Measurements from ENCODE around the gene KCTD21. TPM values are rescaled to one million over a fixed set of nuclear protein-coding genes. Genes with fewer than 3 reads are reported as not detected.

The KCTD21 gene
- total RNA-seq, 4 donors from 2014 or later, result 6.0 to 18.9 (median 15.8) TPM

DNA sequence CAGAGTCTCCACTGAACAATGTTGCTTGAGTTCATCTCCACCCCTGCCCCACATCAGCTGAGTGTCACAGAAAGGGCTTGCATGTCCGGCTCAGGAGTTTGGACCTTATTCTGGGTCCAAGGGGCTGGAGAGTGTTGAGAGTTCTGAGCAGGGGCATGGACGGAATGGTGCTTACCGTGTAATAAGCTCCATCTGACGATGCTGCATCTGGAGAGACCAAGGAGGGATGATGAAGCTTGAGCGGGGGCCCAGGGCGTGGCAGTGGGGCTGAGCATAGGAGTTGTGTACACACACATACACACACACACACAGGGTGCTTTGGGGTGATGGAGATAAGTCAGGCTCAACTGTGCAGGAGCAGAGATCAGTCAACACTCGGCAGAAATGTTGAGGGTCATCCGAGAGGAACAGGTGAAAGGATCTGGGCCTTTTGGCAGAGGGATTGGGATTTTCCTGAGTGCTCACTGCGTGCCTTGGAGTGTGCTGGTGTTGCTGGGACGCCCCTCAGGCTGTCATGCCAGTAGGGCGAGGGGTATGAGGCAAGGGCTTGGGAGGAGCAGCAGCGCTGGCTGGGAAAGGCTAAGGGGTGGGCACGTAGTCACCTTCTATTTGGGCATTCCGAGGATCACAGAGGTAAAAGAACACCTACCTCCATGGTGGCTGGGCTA is 2.6 kb upstream of the KCTD21 start:
- Histone ChIP-seq H3K27me3 (no peaks in the 10 kb centered on the region), H3K9me3 (no peaks in the 10 kb centered on the region), H3K4me3 (no peak overlapping the region), H3K4me1 (peaks cover 37 to 49% of the 10 kb centered on the region in 2 donors), H3K27ac (peak overlapping the region; percentile 57 to 85 (median 68)), H3K36me3 (no peaks in the 10 kb centered on the region)
- in situ Hi-C loops (cut with MboI; ENCODE audit: low sequenced_read_pairs in 4 of 4) (no loop called here), intact Hi-C loops (cut with DNase I; ENCODE audit: low total_unique reads) (no loop called here)
- TF ChIP-seq POLR2A (IDR thresholded peaks at IDR 0.05), result no peak
- no peak for TF ChIP-seq CTCF (IDR thresholded peaks at IDR 0.05 in 4 of 5, conservative IDR thresholded peaks at IDR 0.05 in 1 of 5)
- DNase-seq, result no peak
- no peak for ATAC-seq

DNA sequence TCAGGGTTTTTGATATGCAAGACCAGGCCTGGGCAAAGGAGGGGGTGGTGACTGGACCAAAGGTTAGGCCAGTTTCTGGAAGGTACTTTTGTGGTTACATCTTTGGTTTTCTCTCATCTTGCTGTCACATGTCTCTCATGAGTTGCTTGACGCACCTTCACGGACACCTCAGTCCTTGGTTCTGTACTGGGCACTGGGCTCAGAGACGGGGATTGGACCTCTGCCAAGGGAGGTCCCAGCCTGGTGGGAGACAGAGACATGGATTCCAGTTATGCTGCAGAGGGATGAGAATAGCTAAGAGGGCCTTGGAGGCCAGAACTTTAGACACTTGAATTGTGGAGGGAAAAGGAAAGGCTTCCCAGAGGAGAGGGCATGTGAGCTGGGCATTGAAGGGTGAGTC is 1.9 kb upstream of the KCTD21 start:
- Histone ChIP-seq H3K4me3 (no peak overlapping the region), H3K27ac (peak overlapping the region in 3 of 4 donors; percentile 71 to 94 (median 85))
- DNase-seq, result no peak

GRCh38 chr11:78189851-78190250 is 1.4 kb upstream of the KCTD21 start:
- TF ChIP-seq CTCF (IDR thresholded peaks at IDR 0.05 in 4 of 5, conservative IDR thresholded peaks at IDR 0.05 in 1 of 5) (no peak), POLR2A (IDR thresholded peaks at IDR 0.05) (no peak)
- Histone ChIP-seq H3K4me1 (peaks cover 37 to 49% of the 10 kb centered on the region in 2 donors), H3K27ac (peak overlapping the region; percentile 71 to 94 (median 86)), H3K9me3 (no peaks in the 10 kb centered on the region), H3K27me3 (no peaks in the 10 kb centered on the region), H3K4me3 (peak overlapping the region in 3 of 4 donors; percentile 63 to 100 (median 98)), H3K36me3 (no peaks in the 10 kb centered on the region)
- DNase-seq (no peak), ATAC-seq (no peak)
- in situ Hi-C loops (cut with MboI; ENCODE audit: low sequenced_read_pairs in 4 of 4), result no loop called here
- intact Hi-C loops (cut with DNase I; ENCODE audit: low total_unique reads), result loop anchor here (2.0 kb wide), 2 partner anchors 41 to 195 kb away; partner anchors contain the start of gene INTS4

More for the DNA sequence above, 1.9 kb upstream of the KCTD21 start:
- H3K9me3 ChIP-seq, result no peaks in the 10 kb centered on the region
- intact Hi-C loops (cut with DNase I; ENCODE audit: low total_unique reads) (no loop called here), in situ Hi-C loops (cut with MboI; ENCODE audit: low sequenced_read_pairs in 4 of 4) (no loop called here)
- no peaks in the 10 kb centered on the region for H3K36me3 ChIP-seq
- no peaks in the 10 kb centered on the region for H3K27me3 ChIP-seq
- TF ChIP-seq CTCF (IDR thresholded peaks at IDR 0.05 in 4 of 5, conservative IDR thresholded peaks at IDR 0.05 in 1 of 5) (no peak), POLR2A (IDR thresholded peaks at IDR 0.05) (no peak)
- peaks cover 37 to 49% of the 10 kb centered on the region in 2 donors for H3K4me1 ChIP-seq
- no peak for ATAC-seq

DNA sequence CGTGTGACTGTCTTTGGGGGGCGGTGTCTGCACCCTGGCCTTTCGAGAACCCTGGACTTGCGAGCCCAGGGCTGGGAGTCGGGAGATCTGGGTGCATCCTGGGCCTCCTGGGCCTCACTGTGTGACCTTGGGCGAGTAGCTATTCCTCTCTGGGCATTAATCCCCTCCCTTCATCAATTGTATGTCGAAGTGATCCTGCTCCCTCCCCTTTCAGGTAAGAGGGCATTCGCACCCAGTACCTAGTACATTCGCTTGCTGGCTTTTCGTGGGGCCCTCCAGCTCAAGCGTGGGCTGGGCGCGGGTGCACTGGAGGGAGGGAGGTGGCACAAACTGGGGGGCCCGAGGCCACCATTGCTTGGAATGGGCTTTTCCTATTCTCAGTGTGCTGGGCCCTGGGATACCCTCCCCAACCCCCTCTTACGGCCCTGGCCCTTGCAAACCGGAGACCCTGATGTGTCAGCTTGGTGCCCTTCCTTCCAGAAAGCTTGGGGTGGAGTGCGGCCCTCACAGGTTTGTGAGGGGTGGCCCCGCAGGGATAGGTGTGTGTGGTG is 823 bp upstream of the KCTD21 start:
- intact Hi-C loops (cut with DNase I; ENCODE audit: low total_unique reads), result loop anchor here (2.0 kb wide), 2 partner anchors 40 to 194 kb away; partner anchors contain the start of gene INTS4
- Histone ChIP-seq H3K36me3 (no peaks in the 10 kb centered on the region), H3K9me3 (no peaks in the 10 kb centered on the region), H3K4me1 (peaks cover 37 to 49% of the 10 kb centered on the region in 2 donors), H3K27me3 (no peaks in the 10 kb centered on the region), H3K27ac (peak overlapping the region; percentile 71 to 94 (median 86)), H3K4me3 (peak overlapping the region; percentile 63 to 100 (median 99))
- TF ChIP-seq CTCF (IDR thresholded peaks at IDR 0.05 in 4 of 5, conservative IDR thresholded peaks at IDR 0.05 in 1 of 5) (no peak), POLR2A (IDR thresholded peaks at IDR 0.05) (no peak)
- ATAC-seq, result no peak
- in situ Hi-C loops (cut with MboI; ENCODE audit: low sequenced_read_pairs in 4 of 4), result no loop called here
- DNase-seq, result no peak
